Erythroblast (primary cell): ENCODE measurements around the gene AFAP1.
A peak's percentile ranks its signal among the peaks of the same experiment; 100 is the strongest.

Source experiments
- DNase-seq, 2 experiments: peaks; one replicate each; lab custom pipeline; 2025; lab: John Stamatoyannopoulos, UW
- GATA1 ChIP-seq: IDR thresholded peaks from 2 replicates; pipeline ENCODE4 v1.6.1; 2011; ENCODE audit warnings: low read depth, mild to moderate bottlenecking, control low read depth, low read length, moderate library complexity
- POLR2A ChIP-seq: IDR thresholded peaks from 2 replicates; pipeline ENCODE4 v1.6.1; 2011; ENCODE audit warnings: mild to moderate bottlenecking, low read length

The AFAP1 gene

GRCh38 chr4:7725951-7726350, 213.7 kb downstream of the AFAP1 start:
- no peak for TF ChIP-seq POLR2A
- TF ChIP-seq GATA1 = no peak
- DNase-seq = no peak

- TF ChIP-seq POLR2A = no peak
- TF ChIP-seq GATA1 = no peak
- DNase-seq = no peak
Measured at GRCh38 chr4:7723625-7724024, 216.0 kb downstream of the AFAP1 start.

DNA sequence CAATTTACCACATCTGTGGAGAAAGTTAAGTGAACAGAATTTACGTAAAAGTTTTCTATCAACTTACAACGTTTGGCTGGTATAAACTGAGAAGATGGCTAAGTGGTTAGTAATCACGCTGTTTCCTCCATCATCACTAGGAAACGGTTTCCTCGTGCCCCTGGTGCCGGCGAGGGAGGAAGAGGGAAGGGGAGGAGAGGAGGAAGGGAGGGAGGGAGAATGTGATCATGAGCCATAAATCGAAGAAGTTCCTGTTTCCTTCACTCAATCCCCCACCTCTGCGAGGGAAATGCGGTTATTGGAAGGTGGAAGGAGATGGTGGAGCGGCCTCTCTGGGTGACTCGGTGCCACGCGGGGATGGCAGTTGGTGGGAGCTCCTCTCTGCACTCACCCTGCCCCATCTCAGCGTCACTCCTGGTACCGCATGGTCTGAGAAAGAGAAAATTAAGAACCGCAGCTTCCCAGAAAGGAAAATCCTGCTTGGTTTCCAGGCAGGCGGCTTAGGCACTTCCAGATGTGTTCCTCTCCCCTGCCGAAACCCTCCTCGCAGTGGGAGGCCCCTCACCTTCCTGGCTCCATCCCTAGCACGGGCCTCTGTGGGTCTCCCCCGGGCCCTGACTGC, 216.8 kb downstream of the AFAP1 start:
- no peak for DNase-seq
- TF ChIP-seq POLR2A (no peak), GATA1 (no peak)

DNA sequence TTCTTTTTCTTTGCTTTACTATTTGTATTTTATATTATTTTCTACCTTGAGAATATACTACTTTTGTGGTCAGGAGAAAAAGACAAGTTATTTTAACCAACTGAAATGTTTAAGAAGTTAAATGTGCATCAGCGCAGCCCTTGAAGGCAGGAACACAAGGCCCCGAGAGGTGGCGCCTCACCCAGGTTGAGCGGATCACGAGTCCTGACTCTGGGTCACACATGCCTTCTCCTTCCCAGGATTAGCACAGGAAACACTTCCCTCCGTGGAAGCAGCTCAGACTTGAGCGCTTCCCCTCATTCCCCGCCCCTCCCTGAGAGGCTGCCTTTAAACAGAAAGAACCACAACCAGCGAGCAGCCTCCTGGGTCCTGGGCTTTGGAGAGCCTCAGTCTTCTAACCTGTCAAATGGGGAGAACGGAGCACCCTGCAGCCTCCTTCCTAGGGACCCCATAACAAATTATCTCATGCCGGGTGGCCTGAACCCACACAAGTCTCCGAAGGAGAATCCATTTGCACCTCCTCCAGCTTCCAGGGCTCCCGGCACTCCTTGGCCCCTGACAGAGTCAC, 217.6 kb downstream of the AFAP1 start:
- no peak for DNase-seq
- TF ChIP-seq POLR2A (no peak), GATA1 (no peak)

- peak; percentile 13 to 52 for DNase-seq
- TF ChIP-seq POLR2A = no peak
- no peak for TF ChIP-seq GATA1
Measured at GRCh38 chr4:7719354-7720174, 220.1 kb downstream of the AFAP1 start.

GRCh38 chr4:7717946-7718490, 221.6 kb downstream of the AFAP1 start:
- no peak for DNase-seq
- TF ChIP-seq POLR2A (no peak), GATA1 (no peak)

DNA sequence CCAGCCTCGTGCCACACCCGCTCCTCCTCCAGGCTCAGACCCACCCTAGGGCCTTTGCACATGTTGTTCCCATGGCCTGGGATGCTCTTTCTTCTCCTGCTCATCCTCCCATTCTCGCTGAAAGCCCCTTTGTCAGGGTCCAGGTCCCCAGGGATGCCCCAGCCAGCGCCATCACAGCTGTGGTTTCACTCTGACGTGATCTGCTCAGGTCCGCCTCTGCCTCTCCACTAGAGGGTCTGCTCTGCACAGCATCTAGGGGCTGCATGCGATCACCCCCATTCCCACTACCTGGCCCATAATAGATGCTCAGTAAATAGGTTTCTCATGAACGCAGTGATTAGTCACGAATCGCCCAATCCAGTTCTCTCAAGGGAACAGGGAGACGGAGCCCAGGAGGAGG, 222.5 kb downstream of the AFAP1 start:
- TF ChIP-seq POLR2A (no peak), GATA1 (no peak)
- no peak for DNase-seq

DNA sequence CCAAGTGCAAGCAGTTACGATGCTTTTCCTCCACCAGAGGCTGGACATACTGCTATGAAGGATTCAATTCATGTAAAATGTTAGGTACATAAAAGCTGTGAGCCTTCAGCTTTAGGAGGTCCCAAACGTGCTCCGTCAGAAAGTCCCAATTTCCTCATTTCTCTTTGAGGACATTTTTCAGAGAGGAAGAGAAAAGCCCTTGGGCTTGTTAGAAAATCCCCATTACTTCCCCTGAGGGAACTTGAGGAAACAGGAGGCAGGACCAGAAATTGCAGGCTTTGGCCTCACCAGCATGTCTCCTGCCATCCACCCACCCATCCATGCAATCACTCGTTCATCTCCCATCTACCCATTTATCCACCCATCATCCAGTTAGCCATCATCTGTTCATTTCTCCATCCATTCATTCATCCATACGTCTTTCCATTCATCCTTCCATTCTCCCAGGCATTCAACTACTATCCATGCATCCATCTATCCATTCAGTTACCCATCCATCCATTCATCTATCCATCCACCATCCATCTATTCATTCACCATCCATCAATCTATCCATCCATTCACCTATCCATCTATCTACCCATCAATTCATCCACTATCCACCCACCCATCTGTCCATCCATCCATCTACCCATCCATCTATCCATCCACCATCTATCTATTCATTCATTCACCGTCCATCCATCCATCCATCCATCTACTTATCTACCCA, 223.5 kb downstream of the AFAP1 start:
- TF ChIP-seq POLR2A (no peak), GATA1 (no peak)
- no peak for DNase-seq

DNA sequence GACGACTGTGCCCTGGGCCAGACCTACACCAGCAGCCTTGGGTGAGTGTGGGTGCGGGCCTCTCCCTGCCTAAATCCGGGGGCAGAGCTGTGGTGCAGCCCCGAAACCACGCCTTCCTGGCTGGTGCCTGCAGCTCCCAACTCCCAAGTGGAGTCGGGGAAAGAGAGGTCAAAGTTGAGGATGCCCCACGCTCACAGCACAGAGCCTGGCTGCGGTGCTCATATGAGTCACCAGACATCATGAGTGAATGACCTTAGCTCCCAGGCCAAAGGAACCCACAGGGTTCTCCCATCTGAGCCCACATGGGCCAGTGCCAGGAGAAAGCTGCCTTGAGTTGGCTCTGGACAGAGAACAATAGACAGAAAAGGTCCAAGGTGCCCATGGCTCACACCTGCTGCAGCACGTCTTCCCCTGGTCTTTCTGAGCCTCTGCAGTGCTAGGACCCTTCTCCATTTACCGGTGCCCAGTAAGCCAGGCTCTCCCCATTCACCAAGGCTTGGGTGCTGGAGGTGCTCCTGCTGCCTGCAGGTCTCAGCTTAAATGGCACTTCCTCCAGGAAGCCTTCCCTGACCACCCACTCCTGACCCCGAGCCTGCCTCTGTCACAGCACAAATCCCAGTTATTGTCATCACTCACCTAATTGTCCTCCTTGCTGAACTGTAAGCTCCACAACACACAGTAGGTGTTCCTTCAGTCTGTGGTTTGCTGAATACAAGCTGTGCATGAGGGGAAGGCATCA, 224.2 kb downstream of the AFAP1 start:
- DNase-seq = no peak
- TF ChIP-seq POLR2A (no peak), GATA1 (no peak)

- TF ChIP-seq POLR2A = no peak
- no peak for TF ChIP-seq GATA1
- DNase-seq = no peak
Measured at GRCh38 chr4:7714738-7715137, 224.9 kb downstream of the AFAP1 start.

- no peak for DNase-seq
- TF ChIP-seq GATA1 (no peak), POLR2A (no peak)
Measured at GRCh38 chr4:7714176-7714575, 225.5 kb downstream of the AFAP1 start.

GRCh38 chr4:7713757-7714156, 225.9 kb downstream of the AFAP1 start:
- no peak for DNase-seq
- TF ChIP-seq GATA1 = no peak
- TF ChIP-seq POLR2A = no peak

GRCh38 chr4:7712021-7712671, 227.5 kb downstream of the AFAP1 start:
- no peak for DNase-seq
- TF ChIP-seq GATA1 = no peak
- no peak for TF ChIP-seq POLR2A
